Endothelial cell of umbilical vein (primary cell): ENCODE results near the gene GRM5. TPM values are rescaled to one million over a fixed set of nuclear protein-coding genes. Genes with fewer than 3 reads are reported as not detected.

Source experiments
- BruUV-seq: library from RNA; stranded (reverse); fragments of 400-500 nt; replicated peaks from 2 replicates; lab custom pipeline; 2021; lab: Mats Ljungman, UMichigan
- CTCF ChIA-PET: fragments of 300-600, 350-600 bp; sonication (Branson Sonifier 250); formaldehyde crosslinking; loops from one replicate; lab custom pipeline; 2021; ENCODE audit warnings: antibody characterized with exemption, inconsistent platforms; lab: Charles Lee
- POLR2A ChIA-PET: fragments of 300-600, 350-600 bp; sonication (Branson Sonifier 250); formaldehyde crosslinking; loops from one replicate; lab custom pipeline; 2021; ENCODE audit warnings: antibody characterized with exemption, inconsistent platforms; lab: Charles Lee
- DNase-seq: peaks from one replicate; pipeline ENCODE4 v3.0.0-alpha.2; 2011; ENCODE audit warnings: low read depth, low spot score
- FAIRE-seq: peaks from 2 replicates; lab custom pipeline; 2011; peaks lifted over from hg19 to GRCh38; lab: Jason Lieb, UNC
- H2AFZ ChIP-seq: 2 replicates; pipeline ENCODE4 v1.6.0; 2012; ENCODE audit warnings: low read depth, low read length, control low read depth, inconsistent platforms
- H3K27ac ChIP-seq: 2 replicates; pipeline ENCODE4 v1.5.1; 2011; ENCODE audit warnings: low read depth, mild to moderate bottlenecking, control low read depth, low read length, moderate library complexity; ENCODE audit not compliant: insufficient read depth
- H3K27me3 ChIP-seq, 2 experiments: 2 replicates each; pipeline versions ENCODE4 v1.6.0 to v1.6.1; 2011; ENCODE audit warnings: low read length in 2 of 2, mixed read lengths in 1 of 2; ENCODE audit not compliant: control insufficient read depth in 2 of 2, insufficient read depth in 2 of 2
- H3K36me3 ChIP-seq, 2 experiments: 2 replicates in 1 of 2; 3 replicates in 1 of 2; pipeline ENCODE4 v1.5.1; 2011; ENCODE audit warnings: low read length in 2 of 2, mild to moderate bottlenecking in 1 of 2, moderate library complexity in 1 of 2; ENCODE audit not compliant: control insufficient read depth in 2 of 2, insufficient read depth in 2 of 2; ENCODE audit errors: extremely low read depth in 1 of 2
- H3K4me1 ChIP-seq: 3 replicates; pipeline ENCODE4 v1.5.1; 2011; ENCODE audit warnings: mild to moderate bottlenecking, low read length; ENCODE audit not compliant: control insufficient read depth, insufficient read depth; ENCODE audit errors: extremely low read depth
- H3K4me2 ChIP-seq: 2 replicates; pipeline ENCODE4 v1.6.1; 2011; ENCODE audit warnings: low read length, control low read depth, mixed read lengths; ENCODE audit not compliant: insufficient read depth
- H3K4me3 ChIP-seq, 3 experiments: fragments of 200-600 bp in 1 of 3; sonication (generic), shearing (Covaris generic) in 1 of 3; replicated peaks in 1 of 3; 2 replicates each; pipeline ENCODE4 v1.5.1; 2011 to 2016; ENCODE audit warnings: control low read depth in 3 of 3, low read length in 3 of 3, mild to moderate bottlenecking in 2 of 3, inconsistent platforms in 1 of 3, low read depth in 1 of 3, moderate library complexity in 1 of 3; ENCODE audit not compliant: insufficient read depth in 1 of 3
- H3K79me2 ChIP-seq: 2 replicates; pipeline ENCODE4 v1.6.0; 2012; ENCODE audit warnings: low read length, inconsistent platforms; ENCODE audit not compliant: control insufficient read depth, insufficient read depth
- H3K9ac ChIP-seq: replicated peaks from 2 replicates; pipeline ENCODE3; 2011; ENCODE audit warnings: low read length, control low read depth; ENCODE audit not compliant: insufficient read depth; ENCODE audit errors: extremely low read depth
- H3K9me1 ChIP-seq: replicated peaks from 3 replicates; pipeline ENCODE4 v1.6.0; 2011; ENCODE audit warnings: mild to moderate bottlenecking, low read length; ENCODE audit not compliant: control insufficient read depth, insufficient read depth; ENCODE audit errors: extremely low read depth
- H3K9me3 ChIP-seq: replicated peaks from 2 replicates; pipeline ENCODE4 v1.5.1; 2012; ENCODE audit warnings: low read length, inconsistent platforms; ENCODE audit not compliant: control insufficient read depth, insufficient read depth
- H4K20me1 ChIP-seq: replicated peaks from 2 replicates; pipeline ENCODE3; 2011; ENCODE audit warnings: mild to moderate bottlenecking, low read length; ENCODE audit not compliant: control insufficient read depth, insufficient read depth; ENCODE audit errors: extremely low read depth
- CTCF ChIP-seq, 2 donors: IDR thresholded peaks; 1 replicate in 1 of 2; 2 replicates in 1 of 2; pipeline ENCODE4 v1.5.1; 2011; ENCODE audit warnings: low read length in 2 of 2, mild to moderate bottlenecking in 2 of 2, moderate library complexity in 2 of 2, control low read depth in 1 of 2, inconsistent platforms in 1 of 2, low read depth in 1 of 2; ENCODE audit not compliant: insufficient read depth in 1 of 2; ENCODE audit errors: extremely low read depth in 1 of 2
- EZH2 ChIP-seq: IDR thresholded peaks from 2 replicates; pipeline ENCODE4 v1.6.1; 2012; ENCODE audit warnings: borderline replicate concordance, low read depth, mild to moderate bottlenecking, moderate library complexity, low read length, inconsistent platforms; ENCODE audit not compliant: severe bottlenecking
- FOS ChIP-seq: IDR thresholded peaks from 2 replicates; pipeline ENCODE4 v1.6.1; 2011; ENCODE audit warnings: mild to moderate bottlenecking, low read length, moderate library complexity, borderline replicate concordance; ENCODE audit not compliant: insufficient read depth
- GATA2 ChIP-seq: IDR thresholded peaks from 2 replicates; pipeline ENCODE4 v1.7.0; 2011; ENCODE audit warnings: low read depth, mild to moderate bottlenecking, moderate library complexity, mixed read lengths, low read length; ENCODE audit not compliant: insufficient read length, insufficient read depth
- JUN ChIP-seq: IDR thresholded peaks from 2 replicates; pipeline ENCODE4 v1.6.1; 2011; ENCODE audit warnings: borderline replicate concordance, low read depth; ENCODE audit not compliant: insufficient read length, insufficient read depth
- MAX ChIP-seq: IDR thresholded peaks from 2 replicates; pipeline ENCODE4 v1.6.1; 2011; ENCODE audit not compliant: insufficient read depth, insufficient read length
- MYC ChIP-seq: IDR thresholded peaks from one replicate; pipeline ENCODE4 v1.6.1; 2011; ENCODE audit warnings: mild to moderate bottlenecking, low read depth, low read length
- POLR2A ChIP-seq: IDR thresholded peaks from 2 replicates; pipeline ENCODE4 v1.6.1; 2012; ENCODE audit warnings: low read depth, mild to moderate bottlenecking, control low read depth, low read length
- POLR2AphosphoS5 ChIP-seq: IDR thresholded peaks from 2 replicates; pipeline ENCODE4 v1.6.1; 2012; ENCODE audit warnings: low read depth, mild to moderate bottlenecking, control low read depth, low read length, moderate library complexity; ENCODE audit not compliant: insufficient read depth
- dilution Hi-C: fragments of 300-500 bp; cut with MboI; formaldehyde crosslinking; loops from one replicate; pipeline ENCODE4 v1.15.0; 2019; ENCODE audit warnings: low sequenced_read_pairs; ENCODE audit not compliant: extremely low pct_ligation_motif_present
- intact Hi-C: fragments of 100-400 bp; cut with micrococcal nuclease; formaldehyde crosslinking; loops from one replicate; pipeline ENCODE4 v1.10.0; 2022
- polyA plus RNA-seq, 4 experiments: library from polyadenylated mRNA; depleted of rRNA in 3 of 4; stranded (reverse) in 3 of 4; unstranded in 1 of 4; fragments of >200 nt; gene quantifications; 2 replicates each; pipeline versions ENCODE4 v1.2.1 to v1.2.3, GENCODE V29; 2011 to 2012; ENCODE audit warnings: missing spikeins in 1 of 4
- total RNA-seq: library from RNA; stranded (reverse); gene quantifications from 2 replicates; pipeline ENCODE4 v1.2.3, GENCODE V29; 2021

GRM5 gene
- total and polyA plus RNA-seq, 2 donors (not counting 3 experiments of a cell fraction or from before 2014, with no cell fraction given) = 0.10 to 0.11 TPM

GRCh38 chr11:88656283-88656682 lies 409.5 kb downstream of the GRM5 start:
- POLR2A ChIA-PET = no interaction called here
- dilution Hi-C loops = no loop called here
- Histone ChIP-seq H3K4me1 (no peaks in the 10 kb centered on the region), H4K20me1 (no peaks in the 10 kb centered on the region), H2AFZ (no peak overlapping the region), H3K4me2 (no peak overlapping the region), H3K9me1 (no peaks in the 10 kb centered on the region), H3K27ac (no peak overlapping the region), H3K9ac (no peak overlapping the region), H3K27me3 (no peaks in the 10 kb centered on the region), H3K79me2 (no peaks in the 10 kb centered on the region), H3K9me3 (no peaks in the 10 kb centered on the region), H3K4me3 (no peak overlapping the region), H3K36me3 (no peaks in the 10 kb centered on the region)
- FAIRE-seq = no peak
- CTCF ChIA-PET = no interaction called here
- BruUV-seq = no TSS peak
- intact Hi-C loops = loop anchor here (10.0 kb wide), 1 partner anchor 551 kb away; no protein-coding TSS in a partner anchor
- no peak for DNase-seq
- TF ChIP-seq FOS (no peak), EZH2 (no peak), POLR2A (no peak), MAX (no peak), MYC (no peak), GATA2 (no peak), CTCF (IDR thresholded peaks at IDR 0.05; ENCODE audit: extremely low read depth in 1 of 2, insufficient read depth in 1 of 2, low read depth in 1 of 2, low read length in 2 of 2) (no peak), POLR2AphosphoS5 (no peak), JUN (no peak)
